HG02798 (cell line): ENCODE measurements around the gene PTH2.
"Not testable (repeated sequence)": the region's sequence is repeated elsewhere in the genome, so short reads cannot be mapped to it uniquely, and the experiment has no call there.

Experiments
- ATAC-seq: cut with Tn5 transposase; IDR thresholded peaks from one replicate; pipeline ENCODE4 v1.9.1; 2021; ENCODE audit warnings: mild to moderate bottlenecking; ENCODE audit not compliant: unreplicated experiment, poor library complexity

Gene PTH2

DNA sequence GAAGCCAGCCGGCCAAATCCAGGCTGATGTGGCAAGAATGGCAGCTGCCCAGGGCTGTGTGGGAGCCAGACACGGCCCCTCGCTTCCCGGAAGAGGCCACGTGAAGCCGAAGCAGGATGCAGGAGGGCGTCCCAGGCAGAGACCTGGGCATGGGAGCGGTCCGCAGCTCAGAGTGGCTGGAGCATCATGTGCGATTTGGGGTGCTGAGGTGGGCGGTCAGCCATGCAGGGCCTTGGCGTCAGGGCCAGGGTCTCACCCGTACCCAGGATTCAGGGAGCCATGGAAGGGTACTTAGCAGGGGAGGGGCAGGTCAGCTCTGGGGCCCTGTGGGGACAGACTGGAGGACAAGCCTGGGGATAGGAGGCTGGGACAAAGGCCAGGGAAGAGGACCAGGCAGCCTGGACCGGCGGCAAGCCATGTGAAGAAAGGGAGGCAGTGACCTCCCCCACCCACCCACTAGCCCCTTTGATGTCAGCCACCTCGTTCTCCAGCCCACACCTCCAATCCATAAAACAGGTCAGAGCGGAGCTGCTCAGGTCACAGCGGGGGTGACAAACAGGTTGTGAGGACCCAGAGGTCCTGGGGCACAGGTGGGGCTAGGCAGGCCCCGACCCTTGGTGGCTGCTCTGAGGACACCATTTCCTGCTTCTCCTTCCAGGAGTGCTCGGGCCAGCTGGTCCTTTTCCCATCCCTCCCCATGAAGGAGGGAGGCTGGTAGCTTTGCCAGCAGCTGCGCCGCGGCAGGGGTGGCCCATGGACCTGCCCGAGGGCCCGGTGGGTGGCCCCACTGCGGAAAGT lies 32.9 kb downstream of the PTH2 start:
- ATAC-seq: no peak

DNA sequence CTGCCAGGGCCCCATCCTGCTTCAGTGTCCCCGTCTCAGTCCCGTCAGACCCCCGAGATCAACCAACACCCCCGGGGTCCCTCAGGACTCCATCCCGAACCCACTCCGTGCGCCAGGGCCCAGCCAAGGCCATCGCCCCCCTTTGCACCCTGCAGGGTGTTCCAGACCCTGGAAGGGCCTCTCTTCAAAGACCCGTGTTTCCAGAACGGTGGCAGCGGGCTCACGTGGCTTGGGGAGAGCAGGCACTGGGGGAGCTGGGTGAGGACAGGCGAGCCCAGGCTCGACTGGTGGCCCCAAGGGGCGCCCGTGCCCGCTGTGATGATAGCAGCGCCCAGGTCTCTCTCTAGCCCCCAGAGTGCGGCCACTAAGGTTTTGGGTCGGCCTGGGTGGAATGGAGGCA lies 33.8 kb downstream of the PTH2 start:
- no peak for ATAC-seq

DNA sequence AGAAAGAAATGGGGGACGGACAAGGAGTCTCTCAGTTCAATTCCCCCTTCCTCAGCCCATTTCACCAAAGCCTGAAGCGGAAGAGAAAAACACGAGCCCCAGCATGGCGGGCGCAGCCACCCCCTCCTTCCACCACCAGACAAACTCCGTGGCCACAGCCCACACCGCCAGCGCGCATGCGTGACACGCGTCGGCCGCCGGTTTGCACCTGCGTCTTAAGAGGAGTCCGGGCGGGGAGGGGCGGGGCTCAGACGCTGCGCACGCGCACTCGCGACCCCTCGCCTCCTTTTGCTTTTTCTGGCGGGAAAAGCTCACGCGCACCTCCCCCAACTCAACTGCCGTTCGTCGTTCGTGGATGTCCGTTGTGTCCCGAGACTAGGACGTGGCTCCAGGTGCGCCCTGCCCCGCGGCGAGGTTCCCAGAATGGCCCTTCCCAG lies 35.3 kb downstream of the PTH2 start, which contains the start of gene KASH5:
KASH5 (plus strand) TSS at position 314 of the 437 bp plus-strand sequence. CDS start 2,635 bp downstream, outside the sequence.
- peak; percentile 81 for ATAC-seq

DNA sequence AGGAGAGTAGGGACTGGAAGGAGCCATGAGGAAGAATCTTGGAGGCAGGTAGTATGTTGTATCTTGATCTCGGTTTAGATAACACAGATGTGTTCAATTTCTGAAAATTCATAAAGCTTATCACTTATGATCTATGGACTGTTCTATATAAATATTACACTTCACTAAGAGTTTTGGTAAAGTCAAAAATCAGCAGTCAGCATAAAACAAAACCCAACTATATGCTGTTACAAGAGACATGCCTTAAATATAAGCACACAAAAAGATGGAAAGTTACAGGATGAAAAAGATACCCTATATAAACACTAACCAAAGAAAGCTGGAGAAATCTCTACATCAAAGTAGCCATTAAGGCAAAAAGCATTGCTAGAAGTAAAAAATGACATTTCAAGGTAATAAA lies 39.6 kb downstream of the PTH2 start:
- no peak for ATAC-seq

DNA sequence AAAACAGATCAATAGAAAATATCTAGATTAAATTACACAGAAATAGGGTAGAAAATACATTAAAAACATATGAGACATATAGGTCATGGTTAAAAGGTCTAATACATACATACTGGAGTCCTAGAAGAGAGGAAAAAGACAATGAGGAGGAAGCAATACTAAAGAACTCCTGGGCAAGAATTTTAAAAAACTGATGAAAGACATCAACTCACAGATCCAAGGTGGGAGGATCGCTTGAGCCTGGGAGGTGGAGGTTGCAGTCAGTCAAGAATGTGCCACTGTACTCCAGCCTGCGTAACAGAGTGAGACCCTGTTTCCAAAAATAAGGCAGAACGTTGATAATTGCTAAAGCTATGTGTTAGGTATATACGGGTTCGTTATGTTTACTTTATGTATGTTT lies 40.6 kb downstream of the PTH2 start:
- no peak for ATAC-seq

DNA sequence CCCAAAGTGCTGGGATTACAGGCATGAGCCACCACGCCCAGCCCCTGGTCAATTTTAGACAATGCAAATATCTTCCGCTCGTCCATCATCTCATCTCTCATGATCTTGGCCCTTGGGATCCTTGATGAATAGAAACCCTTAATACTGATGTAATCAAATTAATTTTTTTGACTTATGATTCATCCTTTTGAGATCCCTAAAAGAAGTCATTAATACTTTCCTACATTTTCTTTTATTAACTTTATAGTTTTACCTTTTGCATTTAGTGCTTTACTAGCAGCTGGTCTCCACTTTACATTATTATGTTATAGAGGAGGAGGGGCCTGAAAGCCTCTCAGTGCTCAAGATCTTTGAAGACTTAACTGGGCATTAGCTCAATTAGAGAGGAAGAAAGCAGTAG lies 42.9 kb downstream of the PTH2 start:
- ATAC-seq: no peak

DNA sequence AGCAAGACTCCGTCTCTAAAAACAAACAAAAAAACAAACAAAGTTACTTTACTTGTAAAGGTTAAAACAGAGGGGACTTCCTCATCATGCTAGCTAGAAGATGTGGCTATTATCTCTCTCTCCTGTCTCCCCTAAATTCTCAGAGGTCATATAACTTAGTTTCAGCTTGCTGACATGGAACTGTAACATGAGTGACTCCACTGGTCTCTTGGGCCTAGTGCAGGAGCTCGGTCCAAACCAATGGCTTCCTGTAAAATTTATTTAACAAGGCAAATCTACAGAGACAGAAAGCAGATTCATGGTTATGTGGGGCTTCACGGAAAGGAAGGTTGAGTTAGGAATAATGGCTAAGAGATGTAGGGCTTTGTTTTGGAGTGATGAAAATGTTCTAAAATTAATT lies 44.7 kb downstream of the PTH2 start:
- no peak for ATAC-seq

DNA sequence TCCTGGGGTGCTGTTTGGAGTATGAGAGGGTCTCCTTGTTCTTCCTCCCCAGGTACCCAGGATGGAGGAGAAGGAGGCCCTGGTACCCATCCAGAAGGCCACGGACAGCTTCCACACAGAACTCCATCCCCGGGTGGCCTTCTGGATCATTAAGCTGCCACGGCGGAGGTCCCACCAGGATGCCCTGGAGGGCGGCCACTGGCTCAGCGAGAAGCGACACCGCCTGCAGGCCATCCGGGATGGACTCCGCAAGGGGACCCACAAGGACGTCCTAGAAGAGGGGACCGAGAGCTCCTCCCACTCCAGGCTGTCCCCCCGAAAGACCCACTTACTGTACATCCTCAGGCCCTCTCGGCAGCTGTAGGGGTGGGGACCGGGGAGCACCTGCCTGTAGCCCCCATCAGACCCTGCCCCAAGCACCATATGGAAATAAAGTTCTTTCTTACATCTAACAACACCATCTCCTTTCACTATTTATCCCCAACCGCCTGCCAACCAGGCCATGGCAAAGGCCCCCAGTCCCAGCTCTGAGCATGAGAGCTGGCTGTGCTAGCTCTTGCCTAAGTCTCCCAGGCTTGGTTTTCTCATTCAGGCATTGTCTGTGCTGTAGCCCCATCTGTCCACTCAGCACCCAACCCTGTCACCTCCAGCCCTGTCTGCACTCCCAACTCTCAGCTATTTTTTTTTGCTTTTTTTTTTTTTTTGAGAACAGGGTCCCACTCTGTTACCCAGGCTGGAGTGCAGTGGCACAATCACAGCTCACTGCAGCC lies 48.4 kb downstream of the PTH2 start:
- no peak for ATAC-seq

DNA sequence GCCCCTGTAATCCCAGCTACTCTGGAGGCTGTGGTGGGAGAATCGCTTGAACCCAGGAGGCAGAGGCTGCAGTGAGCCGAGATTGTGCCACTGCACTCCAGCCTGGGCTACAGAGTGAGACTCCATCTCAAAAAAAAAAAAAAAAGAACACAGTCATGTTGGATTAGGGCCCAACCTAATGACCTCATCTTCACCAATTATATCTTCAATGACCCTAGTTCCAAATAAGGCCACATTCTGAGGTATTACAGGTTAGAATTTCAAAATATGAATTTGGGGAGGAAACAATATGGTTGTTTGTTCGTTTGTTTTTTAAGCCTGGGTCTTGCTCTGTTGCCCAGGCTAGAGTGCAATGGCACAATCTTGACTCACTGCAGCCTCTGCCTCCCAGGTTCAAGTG lies 50.1 kb downstream of the PTH2 start:
- ATAC-seq: not testable (repeated sequence)
